Measurements from ENCODE around the gene CAPZA1.
A peak's percentile ranks its signal among the peaks of the same experiment; 100 is the strongest.
"Not testable (repeated sequence)": the region's sequence is repeated elsewhere in the genome, so short reads cannot be mapped to it uniquely, and the experiment has no call there.

Gene CAPZA1

DNA sequence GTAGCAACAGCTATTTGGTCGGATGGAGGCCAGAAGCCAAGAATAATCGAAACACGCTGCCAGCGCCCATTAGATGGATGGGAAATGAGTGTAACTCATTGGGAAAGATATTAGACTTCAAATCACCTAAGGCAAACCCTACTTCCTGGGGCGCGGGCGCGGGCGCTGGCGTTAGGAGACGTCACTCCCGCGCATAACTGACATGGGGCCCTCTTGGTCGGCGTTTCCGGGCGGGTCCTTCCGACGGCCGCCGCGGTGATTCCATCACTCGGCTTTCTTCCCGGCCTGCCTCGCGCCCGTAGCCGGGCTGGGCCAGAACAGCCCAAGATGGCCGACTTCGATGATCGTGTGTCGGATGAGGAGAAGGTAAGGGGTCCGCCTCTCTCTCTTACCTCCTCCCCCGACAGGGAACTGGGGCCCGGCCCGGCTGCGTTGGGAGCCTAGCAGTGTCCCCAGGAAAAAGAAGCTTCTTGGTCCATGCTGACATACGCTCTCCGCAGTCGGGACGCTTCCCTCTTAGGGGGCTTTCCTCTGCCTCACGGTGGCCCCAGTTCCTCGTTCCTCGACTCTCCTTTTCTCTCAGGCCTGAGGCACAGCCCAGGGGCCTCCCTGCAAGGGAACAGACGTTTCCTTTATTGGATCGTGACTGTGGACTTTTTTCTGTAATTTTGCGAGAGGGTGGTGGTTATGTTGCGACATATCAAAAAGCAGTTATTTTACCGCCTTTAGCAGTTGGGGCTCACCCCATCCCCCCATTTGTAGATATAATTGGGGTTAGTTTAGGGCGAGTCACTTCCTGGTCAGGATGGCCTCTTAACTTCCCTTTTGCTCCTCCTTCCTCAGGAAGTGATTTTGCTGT lies at the start of gene CAPZA1:
CAPZA1 (plus strand) TSS at position 315 of the 859 bp plus-strand sequence; CDS start at position 328, 13 bp downstream.
- DNase-seq = peak; percentile 93 to 94

DNA sequence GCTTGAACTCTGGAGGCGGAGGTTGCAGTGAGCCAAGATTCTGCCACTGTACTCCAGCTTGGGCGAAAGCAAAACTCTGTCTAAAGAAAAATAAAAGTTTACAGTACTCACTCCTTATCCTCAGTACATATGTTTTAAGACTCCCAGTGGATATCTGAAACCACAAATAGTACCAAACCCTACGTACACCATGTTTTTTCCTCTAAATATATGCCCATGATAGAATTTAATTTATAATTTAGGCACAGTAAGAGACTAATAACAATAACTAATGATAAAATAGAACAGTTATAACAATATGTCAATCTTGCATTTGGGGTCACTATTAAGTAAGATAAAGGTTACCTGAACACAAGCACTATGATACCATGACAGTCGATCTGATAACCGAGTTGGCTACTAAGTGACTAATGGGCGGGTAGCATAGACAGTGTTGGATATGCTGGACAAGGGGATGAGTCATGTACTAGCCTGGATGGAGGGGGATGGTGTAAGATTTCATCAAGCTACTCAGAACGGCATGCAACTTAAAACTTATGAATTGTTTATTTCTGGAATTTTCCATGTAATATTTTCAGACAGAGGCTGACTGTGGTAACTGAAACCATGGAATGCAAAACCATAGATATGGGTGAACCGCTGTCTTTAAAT lies 44.4 kb upstream of the CAPZA1 start:
- DNase-seq = no peak

DNA sequence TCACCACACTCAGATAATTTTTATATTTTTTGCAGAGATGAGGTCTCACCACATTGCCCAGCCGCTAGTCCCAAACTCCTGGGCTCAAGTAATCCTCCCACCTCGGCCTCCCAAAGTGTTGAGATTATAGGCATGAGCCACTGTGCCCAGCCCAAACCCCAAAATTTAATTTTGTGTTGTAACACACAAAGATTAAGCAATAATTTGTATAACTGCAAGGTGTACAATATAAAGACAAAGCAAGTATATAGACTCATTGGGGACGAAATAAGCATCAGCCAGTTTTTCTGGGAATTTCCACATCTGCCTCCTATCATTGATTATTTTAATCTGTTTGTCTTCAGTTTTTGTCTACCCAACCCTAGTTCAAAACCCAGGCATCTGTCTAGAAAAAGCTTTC lies 43.4 kb upstream of the CAPZA1 start:
- no peak for DNase-seq

DNA sequence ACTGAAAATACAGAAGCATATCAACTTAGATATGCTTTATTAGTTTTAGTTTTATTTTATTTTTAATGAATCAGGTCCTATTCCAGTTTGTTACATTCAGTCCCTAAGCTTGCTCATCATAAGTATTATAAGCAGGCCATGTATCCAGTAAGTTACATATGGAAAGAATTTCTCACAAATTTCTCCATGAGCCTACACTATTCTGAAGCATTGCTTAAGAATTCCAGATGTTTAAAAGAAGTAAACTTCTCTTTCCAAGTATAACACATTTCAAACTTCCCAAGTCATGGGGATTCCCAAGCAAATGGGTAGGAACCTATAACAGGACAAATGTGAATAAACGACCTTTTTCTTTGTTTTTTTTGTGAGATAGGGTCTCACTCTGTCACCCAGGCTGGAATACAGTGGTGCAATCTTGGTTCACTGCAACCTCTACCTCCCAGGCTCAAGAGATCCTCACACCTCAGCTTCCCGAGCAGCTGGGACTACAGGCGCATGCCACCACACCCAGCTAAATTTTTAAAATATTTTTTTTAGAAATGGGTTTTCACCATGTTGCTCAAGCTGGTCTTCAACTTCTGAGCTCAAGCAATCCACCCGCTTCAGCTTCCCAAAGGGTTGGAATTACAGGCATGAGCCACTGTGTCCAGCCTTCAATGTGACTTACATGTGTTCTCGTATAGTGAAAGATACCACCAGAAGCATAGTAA lies 39.7 kb upstream of the CAPZA1 start:
- no peak for DNase-seq

DNA sequence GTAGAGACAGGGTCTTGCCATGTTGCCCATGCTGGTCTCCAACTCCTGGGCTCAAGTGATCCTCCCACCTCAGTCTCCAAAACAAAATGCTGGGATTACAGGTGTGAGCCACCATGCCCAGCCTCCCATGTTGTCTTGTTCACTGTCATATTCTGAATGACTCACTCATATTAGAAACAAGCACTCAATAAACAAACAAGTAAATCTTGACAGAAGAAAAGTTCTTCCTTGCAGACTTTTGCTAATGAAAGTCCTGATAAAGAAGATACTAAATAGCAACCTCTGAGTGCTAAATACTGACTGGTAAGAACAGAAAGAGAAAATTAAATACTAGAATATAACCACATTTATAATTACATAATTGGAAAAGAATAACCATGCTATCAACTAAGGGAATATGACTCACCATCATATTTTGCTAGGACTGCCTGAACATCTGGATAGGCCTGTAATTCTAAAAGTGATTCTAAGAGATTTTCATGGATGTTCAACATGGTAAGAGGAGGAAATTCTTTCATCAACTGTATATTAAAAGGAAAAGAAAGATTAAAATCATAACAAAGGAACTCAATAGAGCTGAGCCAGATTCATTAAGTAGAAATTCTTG lies 37.9 kb upstream of the CAPZA1 start:
- DNase-seq = no peak

DNA sequence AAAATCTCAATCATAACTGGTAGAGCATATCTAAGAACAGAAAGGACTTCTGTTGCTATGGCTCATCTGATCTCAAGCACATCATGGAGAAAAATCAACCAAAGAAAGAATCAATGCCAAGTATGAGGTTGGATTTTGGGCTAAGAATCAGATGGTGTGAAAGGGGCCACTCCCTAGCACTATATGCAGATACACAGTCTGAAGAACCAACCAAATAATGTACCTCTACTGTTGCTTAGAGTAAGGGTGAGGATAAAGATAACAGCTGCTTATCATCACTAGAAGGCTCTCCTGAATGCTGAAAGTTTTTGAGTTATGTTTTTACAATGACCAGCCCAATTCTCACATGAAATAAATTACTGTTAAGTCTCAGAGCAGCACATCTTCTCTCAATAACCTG lies 36.3 kb upstream of the CAPZA1 start:
- DNase-seq = no peak

DNA sequence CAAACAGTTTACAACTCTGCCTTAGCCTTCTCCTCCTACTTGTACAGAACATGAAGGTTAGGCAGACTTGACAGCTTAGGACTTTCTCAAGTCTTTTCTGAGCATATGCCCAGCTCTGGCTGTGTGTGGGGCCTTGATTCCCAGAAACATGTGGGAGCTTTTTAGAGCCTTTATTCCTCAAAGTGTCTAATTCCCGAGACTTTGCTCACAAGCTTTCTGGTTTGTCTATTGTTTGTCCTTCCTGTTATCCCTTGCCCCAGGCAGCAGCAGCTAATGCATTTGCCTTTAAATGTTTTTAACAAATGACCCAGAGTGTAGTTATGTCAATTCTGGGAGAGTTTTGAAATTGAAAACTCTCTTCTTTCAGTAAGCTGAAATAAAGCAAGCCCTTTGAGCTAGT lies 29.9 kb upstream of the CAPZA1 start:
- no peak for DNase-seq

DNA sequence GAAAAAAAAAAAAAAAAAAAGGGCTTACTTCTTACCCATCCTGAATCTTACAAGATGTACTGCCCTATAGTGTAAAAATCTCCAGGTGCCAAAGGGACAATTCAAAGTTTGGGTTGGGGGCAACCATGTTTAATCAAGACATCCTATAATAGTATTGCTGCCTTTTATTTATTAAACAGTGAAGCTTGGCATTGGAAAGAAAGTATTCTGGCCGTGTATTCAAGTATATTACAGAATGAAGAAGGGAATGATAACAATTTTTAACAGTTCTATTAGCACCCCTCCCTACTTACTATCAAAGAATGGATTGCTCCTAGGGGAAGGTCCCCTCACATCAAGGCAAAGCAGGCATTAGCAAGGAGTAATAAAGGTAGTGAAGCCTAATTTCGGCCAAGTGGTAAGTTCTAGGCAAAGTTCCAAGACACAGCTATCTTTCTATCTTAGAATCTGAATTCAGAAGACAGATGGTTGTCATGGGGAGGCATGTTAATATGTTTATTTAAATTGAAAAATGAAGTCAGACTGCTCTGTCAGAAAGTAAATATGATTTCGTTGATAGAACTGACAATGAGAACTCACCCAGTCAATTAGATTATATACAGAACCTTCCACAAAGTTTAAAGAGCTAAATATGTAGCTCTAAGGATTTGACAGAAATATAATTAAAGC lies 25.3 kb upstream of the CAPZA1 start:
- no peak for DNase-seq

DNA sequence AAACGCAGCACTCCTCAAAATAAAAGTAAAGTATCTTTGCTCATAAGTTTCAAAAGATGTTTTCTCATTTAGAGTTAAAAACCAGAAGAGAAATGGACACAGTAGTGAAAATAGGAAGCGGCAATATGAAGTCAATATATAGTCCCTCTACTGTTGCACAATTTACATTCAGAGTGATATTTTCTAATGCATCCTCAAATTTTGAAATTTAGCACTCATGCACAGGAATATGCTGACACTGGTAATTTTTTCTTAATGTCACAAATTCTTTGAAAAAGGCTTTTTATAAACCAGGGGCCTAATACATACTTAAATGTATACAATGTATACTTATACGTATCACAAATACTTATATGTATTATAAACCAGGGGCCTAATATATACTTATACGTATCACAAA lies 20.2 kb upstream of the CAPZA1 start:
- no peak for DNase-seq

DNA sequence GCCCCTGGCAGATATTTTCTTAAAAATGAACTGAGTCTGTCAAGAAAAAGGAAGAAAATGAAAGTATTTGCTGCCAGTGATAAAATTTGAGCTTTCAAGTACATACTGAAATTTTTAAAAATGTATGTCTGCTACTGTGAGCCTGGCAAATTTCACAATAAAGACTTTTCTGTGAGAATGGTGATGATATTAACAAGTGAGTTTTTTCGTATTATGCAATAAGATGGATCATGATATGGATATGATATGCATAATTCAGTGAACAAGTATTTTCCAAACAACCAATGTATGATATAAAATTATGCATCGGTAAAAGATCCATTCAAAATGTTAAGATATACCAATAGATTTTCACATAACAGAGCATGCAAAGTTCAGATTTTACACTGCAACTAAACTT lies 16.6 kb upstream of the CAPZA1 start:
- no peak for DNase-seq

DNA sequence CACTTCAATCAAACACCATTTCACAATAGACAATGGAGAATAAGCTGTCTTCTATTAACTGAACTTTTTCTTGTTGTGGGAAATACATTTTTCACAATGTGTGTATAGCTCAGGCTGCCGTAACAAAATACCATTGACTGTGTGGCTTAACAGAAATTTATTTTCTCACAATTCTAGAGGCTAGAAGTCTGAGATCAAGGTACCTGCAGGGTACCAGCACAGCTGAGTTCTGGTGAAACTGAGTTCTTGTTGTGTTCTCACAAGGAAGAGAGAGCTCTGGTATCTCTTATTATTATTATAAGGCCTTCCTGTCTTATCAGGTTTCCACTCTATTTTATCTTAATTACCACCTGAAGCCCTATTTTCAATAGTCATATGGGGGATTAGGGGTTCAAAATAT lies 16.1 kb upstream of the CAPZA1 start:
- DNase-seq = no peak

DNA sequence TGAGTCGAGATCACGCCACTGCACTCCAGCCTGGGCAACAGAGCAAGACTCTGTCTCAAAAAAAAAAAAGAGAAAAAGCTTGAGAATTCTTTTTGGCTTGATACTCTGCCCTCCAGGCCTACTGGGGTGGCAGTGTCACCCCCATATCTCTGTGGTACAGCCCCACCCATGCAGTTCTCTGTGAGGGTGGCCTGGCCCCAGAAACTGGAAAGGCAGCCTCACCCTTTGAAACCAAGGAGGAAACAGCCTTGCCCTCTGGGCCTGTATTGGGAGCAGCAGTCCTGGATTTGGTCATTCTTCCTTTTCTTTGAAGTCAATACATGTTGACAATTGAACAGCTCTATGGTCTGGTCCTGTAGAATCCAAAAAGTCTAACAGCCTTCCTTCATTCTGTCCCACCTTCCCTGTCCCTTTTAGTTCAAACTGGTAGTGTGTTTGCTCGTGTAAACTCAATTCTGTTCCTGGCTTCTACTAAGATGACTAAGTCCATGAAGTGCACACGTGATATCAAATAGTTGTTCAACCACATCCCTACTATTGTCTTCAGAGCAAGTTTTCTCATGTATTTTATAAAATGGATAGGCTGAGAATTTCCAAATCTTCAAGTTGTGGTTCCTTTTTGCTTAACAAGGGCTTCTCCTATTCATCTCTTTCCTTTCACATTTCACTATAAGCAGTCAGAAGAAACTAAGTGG lies 13.9 kb upstream of the CAPZA1 start:
- DNase-seq = no peak

DNA sequence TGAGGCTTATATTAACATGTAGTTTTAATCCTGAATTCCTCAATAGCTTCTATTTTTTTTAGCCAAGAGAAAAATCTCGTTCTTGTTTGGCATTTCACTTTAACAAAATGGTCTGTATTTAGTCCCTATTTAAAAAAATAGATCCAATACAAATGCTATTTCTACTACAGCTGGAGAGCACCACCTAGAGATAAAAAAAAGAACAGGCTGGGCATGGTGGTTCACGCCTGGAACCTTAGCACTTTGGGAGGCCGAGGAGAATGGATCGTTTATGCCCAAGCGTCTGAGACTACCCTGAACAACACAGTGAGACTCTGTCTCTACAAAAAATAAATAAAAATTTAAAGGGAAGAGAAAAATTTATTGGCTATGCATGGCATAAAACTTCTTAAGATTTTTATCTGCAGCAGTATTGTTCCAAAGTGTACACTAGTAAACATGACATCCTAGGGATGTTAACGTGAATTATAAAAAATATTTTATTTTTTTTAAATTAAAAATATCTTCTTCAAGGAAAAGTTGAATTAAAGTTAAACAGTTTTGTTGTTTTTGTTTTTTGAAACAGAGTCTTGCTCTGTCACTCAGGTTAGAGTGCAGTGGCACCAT lies 5.1 kb upstream of the CAPZA1 start:
- peak in 1 of 2 donors; percentile 53 for DNase-seq

DNA sequence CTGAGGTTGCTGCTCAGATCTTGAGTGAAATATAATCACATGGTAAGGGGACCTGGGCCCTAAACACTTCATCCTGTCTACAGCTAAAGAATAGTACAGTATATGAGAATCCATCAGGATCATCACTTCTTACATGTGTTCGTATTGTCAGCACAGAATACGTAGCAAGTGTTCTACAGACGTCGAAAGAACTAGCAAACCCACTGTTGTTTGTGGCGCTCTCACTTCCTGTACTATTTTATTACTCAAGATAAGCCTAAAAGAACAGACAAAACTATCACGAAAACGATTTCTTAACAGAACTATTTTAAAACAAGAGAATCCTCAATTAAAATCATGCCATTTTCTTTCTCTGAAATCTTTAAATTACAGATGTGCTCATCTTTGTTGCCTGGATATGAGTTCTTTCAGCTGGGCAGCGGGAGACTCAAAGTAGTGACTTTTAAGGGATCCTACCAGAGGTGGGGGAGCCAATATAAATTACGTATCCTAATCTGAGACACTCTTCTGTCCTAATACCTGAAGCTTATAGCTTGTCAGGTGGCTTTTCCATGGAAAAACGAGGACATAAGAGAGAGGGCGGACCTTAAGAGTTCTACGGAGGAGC lies 1.4 kb upstream of the CAPZA1 start:
- DNase-seq = peak; percentile 54 to 76

DNA sequence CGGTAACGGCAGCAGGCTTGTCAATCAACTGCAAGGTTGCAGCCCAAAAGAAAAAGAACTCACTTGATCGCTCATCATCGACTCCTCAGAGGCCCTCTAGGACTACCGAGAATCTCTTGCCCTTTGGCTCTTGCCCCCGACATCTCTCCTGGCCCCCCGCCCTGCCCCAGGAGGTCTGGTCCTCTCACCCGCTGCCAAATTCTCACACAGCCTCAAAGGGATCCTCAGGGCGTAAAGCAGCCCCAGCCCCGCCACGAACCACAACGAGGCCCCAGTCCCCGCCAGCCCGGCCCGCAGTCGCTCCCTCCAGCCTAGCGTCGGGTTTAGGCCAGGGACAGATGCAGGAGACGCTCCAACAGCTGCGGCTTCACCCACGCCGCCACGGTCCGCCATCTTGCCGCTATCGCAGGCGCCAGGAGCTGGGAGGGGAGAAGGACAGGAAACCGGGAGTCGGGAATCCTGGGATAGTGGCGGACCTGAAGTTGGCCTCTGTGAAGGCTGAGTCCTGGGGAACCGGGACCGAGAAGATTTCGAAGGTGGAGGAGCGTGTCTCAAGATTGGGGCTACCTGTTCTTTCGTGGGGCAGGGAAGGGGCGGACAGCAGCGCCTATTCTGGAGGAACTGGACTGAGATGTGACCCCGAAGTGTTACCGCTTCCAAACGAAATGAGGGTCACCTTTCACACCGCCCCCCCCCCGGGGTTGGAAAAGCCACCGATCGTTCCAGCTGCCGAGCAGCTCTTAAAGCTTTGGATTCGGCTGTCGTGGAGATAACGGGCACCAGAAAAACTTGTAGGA lies 713 bp upstream of the CAPZA1 start, which contains the start of gene ST7L:
ST7L (minus strand) TSS at position 421 of the 797 bp plus-strand sequence; CDS start at position 393, 28 bp downstream.
- peak; percentile 62 to 77 for DNase-seq

DNA sequence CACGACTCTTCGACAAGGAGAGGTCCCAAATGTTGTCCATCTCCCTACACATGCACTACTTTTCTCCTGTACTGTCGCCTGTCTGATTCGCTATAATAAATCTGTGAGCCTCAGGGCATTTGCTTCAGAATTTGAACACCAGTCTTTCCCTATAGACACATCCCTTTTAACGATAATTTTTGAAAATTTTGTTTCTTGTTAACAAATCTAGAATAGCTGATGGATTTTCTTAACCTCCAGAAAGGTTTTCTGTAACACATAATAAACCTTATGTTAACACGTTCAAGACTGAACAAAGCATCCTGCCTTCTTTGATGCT lies 704 bp downstream of the CAPZA1 start:
- no peak for DNase-seq

DNA sequence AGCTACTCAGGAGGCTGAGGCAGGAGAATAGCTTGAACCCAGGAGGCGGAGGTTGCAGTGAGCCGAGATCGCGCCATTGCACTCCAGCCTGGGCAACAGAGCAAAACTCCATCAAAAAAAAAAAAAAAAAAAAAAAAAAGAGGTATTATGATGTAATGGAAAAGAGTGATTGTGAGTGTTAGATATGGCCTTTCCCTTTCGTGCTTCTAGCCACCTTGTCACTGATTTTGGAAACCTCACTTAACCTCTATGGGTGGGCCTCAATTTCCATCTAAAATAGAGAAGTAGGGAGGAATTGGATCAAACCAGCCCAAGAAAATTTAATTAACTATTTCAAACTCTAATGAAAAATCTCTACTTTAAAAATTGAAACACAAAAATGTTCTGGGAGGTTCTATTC lies 4.9 kb downstream of the CAPZA1 start:
- DNase-seq = not testable (repeated sequence)

DNA sequence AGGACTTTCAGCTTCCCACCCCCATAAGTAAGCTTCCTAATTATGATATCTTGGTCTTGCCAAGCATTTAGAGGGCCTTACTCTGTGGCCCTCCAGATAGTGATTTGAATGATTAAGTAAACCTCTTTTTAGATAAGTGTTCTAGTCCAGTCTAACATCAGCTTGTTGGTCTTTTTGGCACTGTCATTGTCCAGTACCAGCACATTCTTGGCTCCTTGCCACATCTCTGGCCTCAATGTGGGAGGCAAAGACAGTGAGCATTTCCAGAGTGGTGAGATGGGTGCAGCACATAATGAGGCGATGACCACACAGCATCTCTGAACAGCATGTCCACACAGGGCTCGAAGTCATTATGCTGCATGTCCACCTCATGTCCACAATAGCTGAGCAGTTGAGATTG lies 6.1 kb downstream of the CAPZA1 start:
- DNase-seq = no peak

DNA sequence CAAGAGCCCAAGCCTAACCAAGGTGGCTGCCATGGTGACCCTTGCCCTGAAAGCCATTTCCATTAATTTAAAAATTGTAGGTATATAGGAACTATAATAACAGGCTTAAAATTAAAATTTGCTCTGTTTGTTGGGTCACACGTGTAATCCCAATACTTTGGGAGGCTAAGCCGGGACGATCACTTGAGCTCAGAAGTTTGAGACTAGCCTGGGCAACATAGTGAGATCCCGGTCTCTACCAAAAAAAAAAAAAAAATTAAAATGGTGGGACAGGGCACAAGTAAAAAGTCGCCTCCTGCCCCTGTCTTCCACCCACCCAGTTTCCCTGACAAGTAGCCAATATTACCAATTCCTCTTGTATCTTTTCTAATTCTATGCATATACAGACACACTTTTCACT lies 6.6 kb downstream of the CAPZA1 start:
- no peak for DNase-seq

DNA sequence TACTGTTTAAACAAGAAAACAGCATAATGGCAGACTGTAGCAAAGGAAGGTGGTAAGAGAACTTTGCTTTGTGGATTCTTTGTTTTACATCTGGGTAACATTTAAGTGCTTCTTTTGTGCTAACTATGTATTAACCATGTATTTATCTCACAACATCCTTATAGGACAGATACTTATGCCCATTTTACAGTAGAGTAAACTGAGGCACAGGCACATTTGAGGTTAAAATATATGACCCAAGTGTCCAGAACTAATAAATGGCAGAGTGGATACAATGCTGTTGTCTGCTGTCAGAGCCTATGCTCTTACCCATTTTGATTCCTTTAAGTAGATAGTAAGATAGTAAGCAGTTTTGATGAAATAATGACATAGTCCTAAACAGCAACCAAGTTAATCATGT lies 7.3 kb downstream of the CAPZA1 start:
- no peak for DNase-seq
